ENCODE measurements around the gene RASL10B. TPM values are rescaled to one million over a fixed set of nuclear protein-coding genes. Genes with fewer than 3 reads are reported as not detected.

The RASL10B gene
- total RNA-seq, 2 experiments from 2014 or later = not detected

DNA sequence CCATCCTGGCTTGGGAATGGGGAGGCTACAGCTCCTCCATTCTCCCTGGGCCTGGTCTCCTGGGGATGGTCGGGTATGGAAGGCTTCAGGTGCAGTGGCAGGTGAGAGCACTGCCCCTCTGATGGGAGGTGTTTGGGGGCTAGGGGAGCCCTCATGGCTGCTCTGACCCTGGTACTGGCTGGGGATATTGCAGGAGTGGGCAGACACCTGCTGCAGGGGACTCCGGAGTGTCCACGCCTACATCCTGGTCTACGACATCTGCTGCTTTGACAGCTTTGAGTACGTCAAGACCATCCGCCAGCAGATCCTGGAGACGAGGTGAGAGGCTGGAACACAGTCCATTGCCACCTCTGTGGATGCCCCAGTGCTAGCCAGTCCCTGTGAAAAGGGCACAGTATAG lies 8.8 kb downstream of the RASL10B start:
- BruUV-seq (replicated peaks) = no TSS peak
- Histone ChIP-seq H4K20me1 (ENCODE audit: insufficient read depth, low read length) (no peaks in the 10 kb centered on the region), H3K9me3 (ENCODE audit: low read length) (no peaks in the 10 kb centered on the region), H3K79me2 (ENCODE audit: insufficient read depth, low read depth, low read length) (no peaks in the 10 kb centered on the region), H3K4me2 (ENCODE audit: low read length) (no peak overlapping the region), H3K36me3 (ENCODE audit: insufficient read depth, low read length) (no peaks in the 10 kb centered on the region), H3K4me1 (ENCODE audit: insufficient read depth, low read length, poor library complexity, severe bottlenecking) (no peaks in the 10 kb centered on the region), H3K4me3 (ENCODE audit: low read depth, low read length, poor library complexity, severe bottlenecking) (no peak overlapping the region), H3K9me2 (ENCODE audit: insufficient read depth, low read length) (no peaks in the 10 kb centered on the region), H3K27ac (ENCODE audit: low read depth, low read length, poor library complexity, severe bottlenecking) (no peak overlapping the region), H2AFZ (ENCODE audit: low read length) (no peak overlapping the region)
- CTCF ChIA-PET (ENCODE audit: unreplicated experiment) = no interaction called here
- DNase-seq (ENCODE audit: low spot score) = no peak
- TF ChIP-seq CTCF (conservative IDR thresholded peaks at IDR 0.05; ENCODE audit: low read length) = no peak
- no peak for TF ChIP-seq EZH2phosphoT487 (IDR thresholded peaks at IDR 0.05; ENCODE audit: borderline replicate concordance, low read depth, low read length)
- POLR2A ChIA-PET = interaction anchor here (0.8 to 1.0 kb wide), 2 partner anchors 14 to 172 kb away, joined by 3 read pairs; no protein-coding TSS in a partner anchor
- intact Hi-C loops (cut with micrococcal nuclease; ENCODE audit: unreplicated experiment) = no loop called here

DNA sequence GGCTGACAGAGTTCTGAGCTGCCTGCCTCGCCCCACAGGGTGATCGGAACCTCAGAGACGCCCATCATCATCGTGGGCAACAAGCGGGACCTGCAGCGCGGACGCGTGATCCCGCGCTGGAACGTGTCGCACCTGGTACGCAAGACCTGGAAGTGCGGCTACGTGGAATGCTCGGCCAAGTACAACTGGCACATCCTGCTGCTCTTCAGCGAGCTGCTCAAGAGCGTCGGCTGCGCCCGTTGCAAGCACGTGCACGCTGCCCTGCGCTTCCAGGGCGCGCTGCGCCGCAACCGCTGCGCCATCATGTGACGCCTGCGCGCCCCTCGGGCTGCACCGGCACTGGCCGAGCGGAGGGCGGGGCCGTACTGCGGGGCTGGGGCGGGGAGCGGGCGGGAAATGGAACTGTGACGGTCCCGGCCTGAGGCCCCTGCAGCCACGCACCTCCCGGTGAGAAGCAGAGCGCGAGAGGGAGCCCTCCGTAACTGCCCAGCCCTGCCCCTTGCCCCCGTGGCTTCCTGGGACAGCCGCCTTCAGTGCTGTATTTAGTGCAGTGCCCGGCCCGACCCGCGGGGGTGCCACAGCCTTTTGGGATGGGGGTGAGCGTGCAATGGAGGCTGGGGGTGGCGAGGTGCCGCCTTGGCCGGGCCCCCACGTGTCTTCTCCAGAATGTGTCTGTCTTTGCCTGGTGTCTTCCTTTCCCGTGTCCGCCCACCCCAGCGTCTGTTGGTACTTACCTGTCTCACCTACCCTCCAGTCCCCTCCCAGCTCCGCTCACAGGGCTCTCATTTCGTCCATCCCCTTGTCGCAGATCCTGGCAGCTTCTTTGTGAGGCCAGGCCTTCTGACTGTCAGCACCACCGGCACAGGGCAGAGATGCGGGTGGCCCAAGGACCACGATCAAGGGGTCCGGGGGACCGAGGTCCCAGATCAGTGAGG lies 9.8 kb downstream of the RASL10B start:
- no TSS peak for BruUV-seq (replicated peaks)
- H3K9me3 ChIP-seq (ENCODE audit: low read length) = no peaks in the 10 kb centered on the region
- no peaks in the 10 kb centered on the region for H3K4me1 ChIP-seq (ENCODE audit: insufficient read depth, low read length, poor library complexity, severe bottlenecking)
- H3K9me2 ChIP-seq (ENCODE audit: insufficient read depth, low read length) = no peaks in the 10 kb centered on the region
- no peak overlapping the region for H3K27ac ChIP-seq (ENCODE audit: low read depth, low read length, poor library complexity, severe bottlenecking)
- POLR2A ChIA-PET = no interaction called here
- H3K4me2 ChIP-seq (ENCODE audit: low read length) = no peak overlapping the region
- no peak overlapping the region for H2AFZ ChIP-seq (ENCODE audit: low read length)
- H3K79me2 ChIP-seq (ENCODE audit: insufficient read depth, low read depth, low read length) = no peaks in the 10 kb centered on the region
- no peaks in the 10 kb centered on the region for H3K36me3 ChIP-seq (ENCODE audit: insufficient read depth, low read length)
- TF ChIP-seq CTCF (conservative IDR thresholded peaks at IDR 0.05; ENCODE audit: low read length) (no peak), EZH2phosphoT487 (IDR thresholded peaks at IDR 0.05; ENCODE audit: borderline replicate concordance, low read depth, low read length) (no peak)
- no peaks in the 10 kb centered on the region for H4K20me1 ChIP-seq (ENCODE audit: insufficient read depth, low read length)
- no peak for DNase-seq (ENCODE audit: low spot score)
- CTCF ChIA-PET (ENCODE audit: unreplicated experiment) = no interaction called here
- H3K4me3 ChIP-seq (ENCODE audit: low read depth, low read length, poor library complexity, severe bottlenecking) = no peak overlapping the region
- intact Hi-C loops (cut with micrococcal nuclease; ENCODE audit: unreplicated experiment) = no loop called here

GRCh38 chr17:35742496-35742895 lies 11.1 kb downstream of the RASL10B start:
- no peaks in the 10 kb centered on the region for H4K20me1 ChIP-seq (ENCODE audit: insufficient read depth, low read length)
- H3K9me2 ChIP-seq (ENCODE audit: insufficient read depth, low read length) = no peaks in the 10 kb centered on the region
- no peak overlapping the region for H2AFZ ChIP-seq (ENCODE audit: low read length)
- DNase-seq (ENCODE audit: low spot score) = no peak
- H3K9me3 ChIP-seq (ENCODE audit: low read length) = no peaks in the 10 kb centered on the region
- H3K4me2 ChIP-seq (ENCODE audit: low read length) = no peak overlapping the region
- POLR2A ChIA-PET = no interaction called here
- no TSS peak for BruUV-seq (replicated peaks)
- CTCF ChIA-PET (ENCODE audit: unreplicated experiment) = no interaction called here
- TF ChIP-seq CTCF (conservative IDR thresholded peaks at IDR 0.05; ENCODE audit: low read length) (no peak), EZH2phosphoT487 (IDR thresholded peaks at IDR 0.05; ENCODE audit: borderline replicate concordance, low read depth, low read length) (no peak)
- H3K36me3 ChIP-seq (ENCODE audit: insufficient read depth, low read length) = no peaks in the 10 kb centered on the region
- no peaks in the 10 kb centered on the region for H3K79me2 ChIP-seq (ENCODE audit: insufficient read depth, low read depth, low read length)
- H3K4me3 ChIP-seq (ENCODE audit: low read depth, low read length, poor library complexity, severe bottlenecking) = no peak overlapping the region
- H3K4me1 ChIP-seq (ENCODE audit: insufficient read depth, low read length, poor library complexity, severe bottlenecking) = no peaks in the 10 kb centered on the region
- H3K27ac ChIP-seq (ENCODE audit: low read depth, low read length, poor library complexity, severe bottlenecking) = no peak overlapping the region
- intact Hi-C loops (cut with micrococcal nuclease; ENCODE audit: unreplicated experiment) = no loop called here

Measured in OCI-LY7 (cell line).